IMR-90 (cell line): ENCODE results near the gene GALNT12. TPM values are rescaled to one million over a fixed set of nuclear protein-coding genes. Genes with fewer than 3 reads are reported as not detected.
A peak's percentile ranks its signal among the peaks of the same experiment; 100 is the strongest.

Experiments
- ATAC-seq: fragments of 200-7000 bp; cut with Tn5 transposase; 2 replicates; pipeline ENCODE4 v1.9.1; 2020; ENCODE audit warnings: low read depth, mild to moderate bottlenecking, moderate library complexity
- BruUV-seq: library from RNA; stranded (reverse); fragments of 400-500 nt; replicated peaks from 2 replicates; lab custom pipeline; 2021; lab: Mats Ljungman, UMichigan
- CTCF ChIA-PET: fragments of 300-600 bp; formaldehyde crosslinking; extraction: SDS; loops from one replicate; lab custom pipeline; 2021; ENCODE audit warnings: antibody characterized with exemption; lab: Yijun Ruan, JAX
- POLR2A ChIA-PET: fragments of 300-600 bp; sonication (Branson Sonifier 250); formaldehyde crosslinking; loops from one replicate; lab custom pipeline; 2022; ENCODE audit warnings: antibody characterized with exemption; ENCODE audit not compliant: unreplicated experiment; lab: Charles Lee
- DNase-seq: peaks from one replicate; pipeline ENCODE4 v3.0.0; 2013
- H2AFZ ChIP-seq: replicated peaks from 2 replicates; pipeline ENCODE3; 2013; ENCODE audit warnings: low read length, mild to moderate bottlenecking; ENCODE audit not compliant: poor library complexity
- H2AK5ac ChIP-seq: 2 replicates; pipeline ENCODE4 v1.6.1; 2013; ENCODE audit warnings: low read depth, low read length, inconsistent platforms
- H2AK9ac ChIP-seq: replicated peaks from 2 replicates; pipeline ENCODE3; 2013; ENCODE audit warnings: mild to moderate bottlenecking, low read depth, low read length, moderate library complexity; ENCODE audit not compliant: poor library complexity
- H2BK120ac ChIP-seq: 2 replicates; pipeline ENCODE4 v1.6.1; 2013; ENCODE audit warnings: low read depth, low read length, inconsistent platforms
- H2BK15ac ChIP-seq: 3 replicates; pipeline ENCODE4 v1.6.1; 2013; ENCODE audit warnings: low read depth, low read length, inconsistent platforms
- H2BK20ac ChIP-seq: 2 replicates; pipeline ENCODE4 v1.6.1; 2013; ENCODE audit warnings: low read depth, mild to moderate bottlenecking, inconsistent platforms, low read length, moderate library complexity
- H2BK5ac ChIP-seq: 2 replicates; pipeline ENCODE4 v1.6.1; 2013; ENCODE audit warnings: mild to moderate bottlenecking, low read depth, low read length, inconsistent platforms; ENCODE audit not compliant: poor library complexity, severe bottlenecking
- H3K14ac ChIP-seq: replicated peaks from 2 replicates; pipeline ENCODE4 v1.6.1; 2013; ENCODE audit warnings: low read depth, low read length, inconsistent platforms
- H3K18ac ChIP-seq: 2 replicates; pipeline ENCODE4 v1.6.1; 2013; ENCODE audit warnings: low read depth, low read length, control low read depth
- H3K23ac ChIP-seq: 2 replicates; pipeline ENCODE4 v1.6.1; 2013; ENCODE audit warnings: low read depth, low read length, inconsistent platforms
- H3K27ac ChIP-seq: 2 replicates; pipeline ENCODE4 v1.5.1; 2013; ENCODE audit warnings: mild to moderate bottlenecking, control low read depth, low read length; ENCODE audit not compliant: insufficient read depth
- H3K27me3 ChIP-seq: 2 replicates; pipeline ENCODE4 v1.6.1; 2013; ENCODE audit warnings: low read length; ENCODE audit not compliant: control insufficient read depth, insufficient read depth
- H3K36me3 ChIP-seq: 2 replicates; pipeline ENCODE4 v1.6.1; 2013; ENCODE audit warnings: low read length, mixed read lengths; ENCODE audit not compliant: control insufficient read depth, insufficient read depth
- H3K4ac ChIP-seq: 2 replicates; pipeline ENCODE4 v1.6.1; 2013; ENCODE audit warnings: low read depth, low read length, inconsistent platforms
- H3K4me1 ChIP-seq: 2 replicates; pipeline ENCODE4 v1.6.1; 2013; ENCODE audit warnings: low read length, mixed read lengths; ENCODE audit not compliant: control insufficient read depth, insufficient read depth
- H3K4me2 ChIP-seq: 2 replicates; pipeline ENCODE4 v1.6.1; 2013; ENCODE audit warnings: low read depth, mild to moderate bottlenecking, control low read depth, low read length, moderate library complexity
- H3K4me3 ChIP-seq: 2 replicates; pipeline ENCODE4 v1.5.1; 2013; ENCODE audit warnings: low read depth, mild to moderate bottlenecking, control low read depth, low read length, moderate library complexity; ENCODE audit not compliant: insufficient read depth
- H3K56ac ChIP-seq: 2 replicates; pipeline ENCODE4 v1.6.1; 2013; ENCODE audit warnings: low read length, inconsistent platforms; ENCODE audit not compliant: insufficient read depth; ENCODE audit errors: extremely low read depth
- H3K79me1 ChIP-seq, 2 experiments: 2 replicates each; pipeline ENCODE4 v1.6.1; 2013; ENCODE audit warnings: low read length in 2 of 2, inconsistent platforms in 1 of 2, low read depth in 1 of 2
- H3K9ac ChIP-seq: 2 replicates; pipeline ENCODE4 v1.6.1; 2013; ENCODE audit warnings: low read depth, low read length, control low read depth
- H3K9me1 ChIP-seq: 2 replicates; pipeline ENCODE4 v1.6.1; 2013; ENCODE audit warnings: low read length, inconsistent platforms; ENCODE audit not compliant: insufficient read depth
- H3K9me3 ChIP-seq: 2 replicates; pipeline ENCODE4 v1.6.1; 2013; ENCODE audit warnings: low read length; ENCODE audit not compliant: control insufficient read depth, insufficient read depth
- H4K20me1 ChIP-seq: 2 replicates; pipeline ENCODE4 v1.6.1; 2013; ENCODE audit warnings: low read length, inconsistent platforms; ENCODE audit not compliant: insufficient read depth
- H4K5ac ChIP-seq: 2 replicates; pipeline ENCODE4 v1.6.1; 2013; ENCODE audit warnings: mild to moderate bottlenecking, low read depth, low read length, control low read depth
- H4K8ac ChIP-seq, 2 experiments: 2 replicates each; pipeline ENCODE4 v1.6.1; 2013; ENCODE audit warnings: low read depth in 2 of 2, low read length in 2 of 2, control low read depth in 1 of 2, inconsistent platforms in 1 of 2
- H4K91ac ChIP-seq: 2 replicates; pipeline ENCODE4 v1.6.1; 2013; ENCODE audit warnings: low read depth, low read length, inconsistent platforms; ENCODE audit not compliant: insufficient read depth
- NFE2L2 ChIP-seq: fragments of 150-350 bp; IDR thresholded peaks from 2 replicates; pipeline ENCODE4 v1.6.1; 2016; ENCODE audit warnings: low read depth, mild to moderate bottlenecking, low read length
- RCOR1 ChIP-seq: IDR thresholded peaks from 2 replicates; pipeline ENCODE4 v1.6.1; 2012; ENCODE audit warnings: mild to moderate bottlenecking, low read length, improper control_type of control experiment; ENCODE audit not compliant: insufficient replicate concordance
- SMC3 ChIP-seq: fragments of 150-350 bp; IDR thresholded peaks from 2 replicates; pipeline ENCODE4 v1.6.1; 2016; ENCODE audit warnings: low read depth, mild to moderate bottlenecking, antibody characterized with exemption, low read length, moderate library complexity
- WGBS, 2 experiments: methylation state at CpG; one replicate each; pipeline versions ENCODE4 v1.1.5 to v1.1.7; 2013; ENCODE audit warnings: missing lambda C conversion rate in 2 of 2; ENCODE audit not compliant: insufficient read length in 1 of 2; ENCODE audit errors: extremely low coverage in 2 of 2; 5-methylcytosine and 5-hydroxymethylcytosine counted together
- dilution Hi-C: fragments of 300-500 bp; cut with HindIII; formaldehyde crosslinking; loops from one replicate; pipeline ENCODE4 v1.14.3; 2018; ENCODE audit warnings: low sequenced_read_pairs; ENCODE audit not compliant: unreplicated experiment
- in situ Hi-C: fragments of 300-500 bp; cut with MboI; formaldehyde crosslinking; loops from 3 replicates; pipeline ENCODE4 v1.14.3; 2019; ENCODE audit warnings: low sequenced_read_pairs, inconsistent platforms, mixed read lengths
- intact Hi-C: fragments of 100-400 bp; cut with micrococcal nuclease; formaldehyde crosslinking; loops from 2 replicates; pipeline ENCODE4 v1.10.0; 2022
- polyA plus RNA-seq, 3 experiments: library from polyadenylated mRNA; depleted of rRNA; stranded (reverse); fragments of >200 nt; gene quantifications; 2 replicates each; pipeline ENCODE4 v1.2.3, GENCODE V29; 2012; ENCODE audit warnings: low replicate concordance in 1 of 3
- total RNA-seq: library from RNA; depleted of rRNA; stranded (reverse); fragments of >200 nt; gene quantifications from 2 replicates; pipeline ENCODE4 v1.2.3, GENCODE V29; 2012
- TF ChIP-seq, protein P1 (sequence below): fragments of 150-350 bp; IDR thresholded peaks from 2 replicates; pipeline ENCODE4 v1.6.1; 2017; ENCODE audit warnings: mild to moderate bottlenecking, antibody characterized with exemption, low read length, low read depth
- TF ChIP-seq, protein P2 (sequence below): conservative IDR thresholded peaks from 2 replicates; pipeline ENCODE4 v1.5.1; 2012; ENCODE audit warnings: mild to moderate bottlenecking, low read depth, low read length, improper control_type of control experiment

Gene GALNT12
- total and polyA plus RNA-seq, 2 of the 4 experiments (the other 2 are of a cell fraction): 2.3 to 2.5 TPM

DNA sequence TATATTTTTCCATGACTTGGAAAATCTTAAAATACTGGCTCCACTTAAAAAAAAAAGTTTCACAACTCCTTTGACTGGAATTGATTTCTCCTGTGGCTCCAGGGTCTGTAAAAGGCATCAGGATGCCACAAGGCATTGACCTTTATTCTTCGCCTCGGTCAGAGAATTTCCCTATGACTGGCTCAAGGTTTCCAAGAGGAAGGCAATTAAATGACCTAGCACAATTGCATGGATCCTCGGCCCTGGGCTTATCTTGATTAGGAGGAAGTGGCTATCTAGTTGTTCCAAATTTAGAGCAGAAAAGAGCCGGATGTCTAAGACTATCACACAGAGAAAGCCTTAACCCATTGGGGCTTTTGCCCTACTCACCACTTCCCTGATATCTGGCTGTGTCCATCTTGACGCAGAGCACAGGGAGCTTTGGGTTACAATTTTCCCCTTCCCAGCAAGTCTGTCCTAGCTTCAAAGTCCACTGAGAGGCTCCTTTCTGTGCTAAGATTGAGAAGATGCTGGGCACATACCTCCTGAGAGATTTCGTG lies 79.3 kb downstream of the GALNT12 start:
- POLR2A ChIA-PET: no interaction called here
- Histone ChIP-seq H4K5ac (no peak overlapping the region; the same call in 1 of the 2 replicates), H3K4me1 (peaks cover 9% of the 10 kb centered on the region), H3K79me1 (no peaks in the 10 kb centered on the region), H3K9me1 (peaks cover 7% of the 10 kb centered on the region; the same call in 1 of the 2 replicates), H2AK5ac (peak overlapping the region; percentile 67; the same call in 1 of the 2 replicates), H2BK20ac (peak overlapping the region; percentile 68), H3K9ac (no peak overlapping the region), H3K27ac (no peak overlapping the region), H4K20me1 (no peaks in the 10 kb centered on the region), H3K18ac (0 out of 2 replicates have a peak overlapping the region, but pooled peaks have one; percentile 9), H2BK15ac (peak overlapping the region; percentile 47; the same call in 2 of the 3 replicates), H4K91ac (no peak overlapping the region), H2BK120ac (peak overlapping the region; percentile 45), H3K4ac (peak overlapping the region; percentile 54), H3K4me3 (no peak overlapping the region), H3K23ac (peak overlapping the region; percentile 26; the same call in 1 of the 2 replicates), H4K8ac (peak overlapping the region in 1 of 2 experiments; percentile 11; a peak in 1 of 4 replicates), H2AK9ac (no peak overlapping the region), H3K27me3 (no peaks in the 10 kb centered on the region), H3K36me3 (no peaks in the 10 kb centered on the region), H3K4me2 (no peak overlapping the region), H2BK5ac (no peak overlapping the region), H2AFZ (no peak overlapping the region), H3K9me3 (no peaks in the 10 kb centered on the region), H3K14ac (peak overlapping the region; percentile 50), H3K56ac (no peak overlapping the region)
- DNase-seq (no peak), ATAC-seq (no peak)
- TF ChIP-seq NFE2L2 (no peak), SMC3 (no peak), RCOR1 (no peak)
- TF ChIP-seq, protein P1, sequence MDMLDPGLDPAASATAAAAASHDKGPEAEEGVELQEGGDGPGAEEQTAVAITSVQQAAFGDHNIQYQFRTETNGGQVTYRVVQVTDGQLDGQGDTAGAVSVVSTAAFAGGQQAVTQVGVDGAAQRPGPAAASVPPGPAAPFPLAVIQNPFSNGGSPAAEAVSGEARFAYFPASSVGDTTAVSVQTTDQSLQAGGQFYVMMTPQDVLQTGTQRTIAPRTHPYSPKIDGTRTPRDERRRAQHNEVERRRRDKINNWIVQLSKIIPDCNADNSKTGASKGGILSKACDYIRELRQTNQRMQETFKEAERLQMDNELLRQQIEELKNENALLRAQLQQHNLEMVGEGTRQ: no peak
- TF ChIP-seq, protein P2, sequence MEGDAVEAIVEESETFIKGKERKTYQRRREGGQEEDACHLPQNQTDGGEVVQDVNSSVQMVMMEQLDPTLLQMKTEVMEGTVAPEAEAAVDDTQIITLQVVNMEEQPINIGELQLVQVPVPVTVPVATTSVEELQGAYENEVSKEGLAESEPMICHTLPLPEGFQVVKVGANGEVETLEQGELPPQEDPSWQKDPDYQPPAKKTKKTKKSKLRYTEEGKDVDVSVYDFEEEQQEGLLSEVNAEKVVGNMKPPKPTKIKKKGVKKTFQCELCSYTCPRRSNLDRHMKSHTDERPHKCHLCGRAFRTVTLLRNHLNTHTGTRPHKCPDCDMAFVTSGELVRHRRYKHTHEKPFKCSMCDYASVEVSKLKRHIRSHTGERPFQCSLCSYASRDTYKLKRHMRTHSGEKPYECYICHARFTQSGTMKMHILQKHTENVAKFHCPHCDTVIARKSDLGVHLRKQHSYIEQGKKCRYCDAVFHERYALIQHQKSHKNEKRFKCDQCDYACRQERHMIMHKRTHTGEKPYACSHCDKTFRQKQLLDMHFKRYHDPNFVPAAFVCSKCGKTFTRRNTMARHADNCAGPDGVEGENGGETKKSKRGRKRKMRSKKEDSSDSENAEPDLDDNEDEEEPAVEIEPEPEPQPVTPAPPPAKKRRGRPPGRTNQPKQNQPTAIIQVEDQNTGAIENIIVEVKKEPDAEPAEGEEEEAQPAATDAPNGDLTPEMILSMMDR: no peak
- WGBS, 2 experiments: 56% methylated on average over 2 of the region's 6 CpGs; no CpG with 5 or more reads in 1 of the 2 experiments
- CTCF ChIA-PET: interaction anchor here (0.6 to 0.8 kb wide), 2 partner anchors 12 to 285 kb away, joined by 3 to 7 read pairs; no protein-coding TSS in a partner anchor
- in situ Hi-C loops (no loop called here), dilution Hi-C loops (no loop called here), intact Hi-C loops (no loop called here)
- BruUV-seq: no TSS peak
